Spleen (tissue), 11 donors: ENCODE results near the gene OR6N2. TPM values are rescaled to one million over a fixed set of nuclear protein-coding genes. Genes with fewer than 3 reads are reported as not detected.

Experiments
- DNase-seq: peaks from one replicate; pipeline ENCODE4 v3.0.0-alpha.2; 2020
- H3K27ac ChIP-seq, 8 donors: fragments of 200-600 bp; sonication (generic) in 7 of 8; 1 replicate in 4 of 8; 2 replicates in 4 of 8; pipeline versions ENCODE4 v1.5.0 to v1.8.0; 2016 to 2021; ENCODE audit warnings: inconsistent platforms in 4 of 8, mild to moderate bottlenecking in 4 of 8, moderate library complexity in 1 of 8
- H3K27me3 ChIP-seq, 7 donors: fragments of 200-600 bp; sonication (generic) in 6 of 7; replicated peaks in 1 of 7; 1 replicate in 4 of 7; 2 replicates in 3 of 7; pipeline versions ENCODE4 v1.5.0 to v1.8.0; 2016 to 2021; ENCODE audit warnings: inconsistent platforms in 3 of 7, mild to moderate bottlenecking in 1 of 7
- H3K36me3 ChIP-seq, 6 donors: fragments of 200-600 bp; sonication (generic) in 5 of 6; 1 replicate in 4 of 6; 2 replicates in 2 of 6; pipeline versions ENCODE4 v1.5.0 to v1.8.0; 2016 to 2021; ENCODE audit warnings: inconsistent platforms in 2 of 6
- H3K4me1 ChIP-seq, 6 donors: fragments of 200-600 bp; sonication (generic) in 5 of 6; 1 replicate in 3 of 6; 2 replicates in 3 of 6; pipeline versions ENCODE4 v1.5.0 to v1.8.0; 2016 to 2021; ENCODE audit warnings: inconsistent platforms in 3 of 6
- H3K4me3 ChIP-seq, 8 donors: fragments of 200-600 bp; sonication (generic) in 7 of 8; 1 replicate in 4 of 8; 2 replicates in 4 of 8; pipeline versions ENCODE4 v1.5.0 to v1.8.0; 2016 to 2021; ENCODE audit warnings: inconsistent platforms in 4 of 8, mild to moderate bottlenecking in 4 of 8, moderate library complexity in 2 of 8
- H3K9me3 ChIP-seq, 8 donors: fragments of 200-600 bp; sonication (generic) in 7 of 8; 1 replicate in 4 of 8; 2 replicates in 4 of 8; pipeline versions ENCODE4 v1.5.0 to v1.8.0; 2016 to 2021; ENCODE audit warnings: inconsistent platforms in 4 of 8
- POLR2A ChIP-seq, 3 donors: fragments of 450-650 bp; IDR thresholded peaks; one replicate each; pipeline ENCODE4 v1.5.1; 2017; ENCODE audit warnings: antibody characterized with exemption in 3 of 3, mild to moderate bottlenecking in 1 of 3
- POLR2AphosphoS5 ChIP-seq, 3 donors: sonication (generic); formaldehyde crosslinking; IDR thresholded peaks; one replicate each; pipeline ENCODE4 v1.5.1; 2017; ENCODE audit warnings: antibody characterized with exemption in 3 of 3
- WGBS, 5 donors: extraction: QIAGEN DNeasy Blood & Tissue Kit in 3 of 5; methylation state at CpG; one replicate each; pipeline versions ENCODE4 v1.1.5 to v1.1.7; 2013 to 2018; 5-methylcytosine and 5-hydroxymethylcytosine counted together
- intact Hi-C: fragments of 100-400 bp; cut with DNase I; formaldehyde crosslinking; loops from one replicate; pipeline ENCODE4 v1.15.0; 2023; ENCODE audit warnings: low total_unique reads
- polyA plus RNA-seq, 3 donors: library from polyadenylated mRNA; stranded (reverse); fragments of 200-250 nt; gene quantifications; one replicate each; pipeline ENCODE4 v1.2.1, GENCODE V29; 2013
- total RNA-seq, 7 donors: library from RNA; depleted of rRNA in 3 of 7; stranded (reverse); fragments of >200 nt in 3 of 7; fragmentation: NEBNext Ultra II Directional in 4 of 7; extraction: Animal tissue kit (Norgen Biotek cat#: 25700) in 4 of 7; gene quantifications; one replicate each; pipeline versions ENCODE4 v1.1.0 to v1.2.1, GENCODE V29; 2016 to 2021
- TF ChIP-seq, protein P1 (sequence below), 11 experiments: fragments of 200-600 bp in 7 of 11; fragments of 450-650 bp in 4 of 11; sonication (generic) in 4 of 11; IDR thresholded peaks in 8 of 11; conservative IDR thresholded peaks in 3 of 11; 1 replicate in 7 of 11; 2 replicates in 4 of 11; pipeline versions ENCODE4 v1.4.0 to v1.8.0; 2016 to 2021; ENCODE audit warnings: antibody characterized with exemption in 11 of 11, inconsistent platforms in 4 of 11, mild to moderate bottlenecking in 1 of 11
- donor health status: healthy with polysubstance abuse.
- donor health status: DM: no; HTN: no; CAD: no; lungs with moderate emphysema.
- donor health status: DM: no; HTN: no; CAD: no.
- donor health status: Bipolar disorder and iron deficiency.
- donor health status: healthy.
- donor health status: DM: no; HTN: no; CAD: no.
- donor health status: DM: yes; HTN: yes; CAD: no.

The OR6N2 gene
- total and polyA plus RNA-seq, 10 donors, result 0.47 TPM; not detected in 9

DNA sequence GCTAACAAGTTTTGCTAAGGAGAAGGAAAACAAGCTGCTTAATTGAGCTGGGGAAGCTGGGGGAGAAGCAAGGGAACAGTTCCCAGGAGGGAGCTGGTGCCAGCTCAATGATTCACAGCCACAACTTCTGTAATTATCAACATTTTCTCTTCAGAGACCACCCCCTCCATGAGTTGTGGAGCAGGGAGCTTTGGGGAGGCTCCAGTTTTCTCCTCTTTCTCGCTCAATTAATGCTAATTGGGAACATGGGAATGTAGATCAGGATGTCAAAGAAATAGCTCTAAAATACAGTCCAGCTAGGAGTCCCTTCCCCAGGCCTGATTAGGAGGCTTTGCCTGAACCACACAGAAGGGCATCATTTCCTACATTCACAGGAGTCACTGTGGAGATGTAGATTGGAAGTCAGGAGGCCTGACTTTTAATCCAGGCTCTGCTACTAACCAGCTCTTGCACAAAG lies 38.0 kb upstream of the OR6N2 start:
- Histone ChIP-seq H3K27ac (peak overlapping the region; percentile 4 to 89 (median 79)), H3K9me3 (no peaks in the 10 kb centered on the region), H3K4me1 (peaks cover 5 to 40% (median 23%) of the 10 kb centered on the region in 6 donors), H3K36me3 (no peaks in the 10 kb centered on the region), H3K4me3 (peak overlapping the region in 1 of 8 donors; percentile 26), H3K27me3 (no peaks in the 10 kb centered on the region)
- 65 to 92% (median 80%) methylated on average over 1 of the region's 1 CpG for WGBS, 5 donors
- TF ChIP-seq, protein P1, sequence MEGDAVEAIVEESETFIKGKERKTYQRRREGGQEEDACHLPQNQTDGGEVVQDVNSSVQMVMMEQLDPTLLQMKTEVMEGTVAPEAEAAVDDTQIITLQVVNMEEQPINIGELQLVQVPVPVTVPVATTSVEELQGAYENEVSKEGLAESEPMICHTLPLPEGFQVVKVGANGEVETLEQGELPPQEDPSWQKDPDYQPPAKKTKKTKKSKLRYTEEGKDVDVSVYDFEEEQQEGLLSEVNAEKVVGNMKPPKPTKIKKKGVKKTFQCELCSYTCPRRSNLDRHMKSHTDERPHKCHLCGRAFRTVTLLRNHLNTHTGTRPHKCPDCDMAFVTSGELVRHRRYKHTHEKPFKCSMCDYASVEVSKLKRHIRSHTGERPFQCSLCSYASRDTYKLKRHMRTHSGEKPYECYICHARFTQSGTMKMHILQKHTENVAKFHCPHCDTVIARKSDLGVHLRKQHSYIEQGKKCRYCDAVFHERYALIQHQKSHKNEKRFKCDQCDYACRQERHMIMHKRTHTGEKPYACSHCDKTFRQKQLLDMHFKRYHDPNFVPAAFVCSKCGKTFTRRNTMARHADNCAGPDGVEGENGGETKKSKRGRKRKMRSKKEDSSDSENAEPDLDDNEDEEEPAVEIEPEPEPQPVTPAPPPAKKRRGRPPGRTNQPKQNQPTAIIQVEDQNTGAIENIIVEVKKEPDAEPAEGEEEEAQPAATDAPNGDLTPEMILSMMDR (IDR thresholded peaks at IDR 0.05 in 8 of 11, conservative IDR thresholded peaks at IDR 0.05 in 3 of 11), result no peak
- TF ChIP-seq POLR2AphosphoS5 (IDR thresholded peaks at IDR 0.05) (no peak), POLR2A (IDR thresholded peaks at IDR 0.05) (no peak)
- no peak for DNase-seq
- intact Hi-C loops, result no loop called here

DNA sequence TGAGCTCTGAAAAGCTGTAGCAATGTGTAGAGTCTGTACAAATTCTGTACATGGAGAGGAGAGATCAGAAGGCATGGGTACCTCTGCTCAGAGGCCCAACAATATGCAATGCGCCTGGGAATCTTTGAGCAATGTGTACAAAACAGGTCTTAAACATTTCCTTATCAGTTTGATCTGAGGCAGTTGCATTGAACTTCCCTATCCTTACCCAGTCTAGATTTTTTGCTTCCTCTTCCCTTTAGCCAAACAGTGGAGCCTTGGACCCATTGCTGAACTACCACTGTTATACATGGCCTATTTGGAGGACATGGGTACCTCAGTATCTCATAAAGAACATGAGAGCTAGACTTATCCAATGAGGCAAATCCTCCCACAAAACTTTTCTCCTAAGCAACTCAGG lies 37.6 kb upstream of the OR6N2 start:
- peaks cover 5 to 43% (median 23%) of the 10 kb centered on the region in 6 donors for H3K4me1 ChIP-seq
- H3K27ac ChIP-seq, result peak overlapping the region in 7 of 8 donors; percentile 73 to 89 (median 79)
- 43 to 83% (median 70%) methylated on average over 1 of the region's 1 CpG for WGBS, 5 donors
- TF ChIP-seq POLR2A (IDR thresholded peaks at IDR 0.05), result no peak
- no peak for TF ChIP-seq POLR2AphosphoS5 (IDR thresholded peaks at IDR 0.05)
- TF ChIP-seq, protein P1 (IDR thresholded peaks at IDR 0.05 in 8 of 11, conservative IDR thresholded peaks at IDR 0.05 in 3 of 11), result no peak
- no peaks in the 10 kb centered on the region for H3K27me3 ChIP-seq
- intact Hi-C loops, result no loop called here
- no peaks in the 10 kb centered on the region for H3K36me3 ChIP-seq
- no peak for DNase-seq
- peak overlapping the region in 1 of 8 donors; percentile 26 for H3K4me3 ChIP-seq
- H3K9me3 ChIP-seq, result no peaks in the 10 kb centered on the region

DNA sequence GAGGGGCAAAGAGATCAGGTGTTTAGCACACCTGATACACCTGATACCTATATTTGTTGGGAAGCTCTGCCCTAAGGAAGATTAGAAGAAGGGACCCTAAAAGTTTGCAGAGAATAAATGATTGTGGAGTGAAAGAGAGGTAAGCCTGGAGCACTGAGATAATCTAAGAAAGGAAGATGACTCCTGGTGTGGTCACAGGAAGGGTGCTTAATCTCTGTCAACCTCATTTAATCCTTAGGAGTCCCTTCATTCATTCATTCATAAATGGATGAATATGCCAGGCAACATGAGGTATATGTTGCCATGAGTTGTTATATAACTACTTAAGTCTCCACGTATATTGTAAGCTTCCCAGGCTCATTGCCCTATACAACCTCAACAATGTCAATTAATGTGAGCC lies 34.0 kb upstream of the OR6N2 start:
- H3K9me3 ChIP-seq, result no peaks in the 10 kb centered on the region
- no peaks in the 10 kb centered on the region for H3K36me3 ChIP-seq
- no peak for DNase-seq
- TF ChIP-seq, protein P1 (IDR thresholded peaks at IDR 0.05 in 8 of 11, conservative IDR thresholded peaks at IDR 0.05 in 3 of 11), result no peak
- TF ChIP-seq POLR2A (IDR thresholded peaks at IDR 0.05), result no peak
- no peak for TF ChIP-seq POLR2AphosphoS5 (IDR thresholded peaks at IDR 0.05)
- H3K4me3 ChIP-seq, result no peak overlapping the region
- peaks cover 5 to 66% (median 22%) of the 10 kb centered on the region in 6 donors for H3K4me1 ChIP-seq
- intact Hi-C loops, result no loop called here
- no peaks in the 10 kb centered on the region for H3K27me3 ChIP-seq
- H3K27ac ChIP-seq, result peak overlapping the region in 2 of 8 donors; percentile 80 to 87
- WGBS, 5 donors, result 0 to 98% (median 44%) methylated on average over 1 of the region's 1 CpG

DNA sequence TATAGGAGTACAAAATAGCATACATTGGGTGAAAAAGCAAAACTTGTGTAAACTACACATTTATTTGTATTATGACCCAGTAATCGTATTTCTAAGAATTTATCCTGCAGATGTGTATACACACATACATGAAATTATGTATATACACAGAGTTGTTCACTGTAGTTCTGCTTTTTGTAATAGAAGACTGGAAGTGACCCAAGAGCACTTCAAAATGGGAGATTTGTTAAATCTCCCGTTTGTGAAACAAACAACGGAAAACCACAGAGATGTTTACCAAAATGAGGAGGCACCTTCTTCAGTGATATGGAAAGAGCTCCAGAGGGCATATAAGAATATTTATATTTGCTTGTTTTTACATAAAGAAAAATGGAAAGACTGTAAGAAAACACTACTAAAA lies 32.2 kb upstream of the OR6N2 start:
- no peak for TF ChIP-seq POLR2AphosphoS5 (IDR thresholded peaks at IDR 0.05)
- TF ChIP-seq POLR2A (IDR thresholded peaks at IDR 0.05), result no peak
- TF ChIP-seq, protein P1 (IDR thresholded peaks at IDR 0.05 in 8 of 11, conservative IDR thresholded peaks at IDR 0.05 in 3 of 11), result no peak
- Histone ChIP-seq H3K27ac (peak overlapping the region in 6 of 8 donors; percentile 42 to 87 (median 74)), H3K4me1 (peaks cover 0 to 65% (median 5%) of the 10 kb centered on the region in 6 donors), H3K9me3 (no peaks in the 10 kb centered on the region), H3K4me3 (no peak overlapping the region), H3K36me3 (no peaks in the 10 kb centered on the region), H3K27me3 (no peaks in the 10 kb centered on the region)
- no peak for DNase-seq
- WGBS, 5 donors, result 30 to 44% (median 35%) methylated on average over 3 of the region's 3 CpGs
- intact Hi-C loops, result no loop called here
